ENCODE measurements around the gene EEA1.

The EEA1 gene

DNA sequence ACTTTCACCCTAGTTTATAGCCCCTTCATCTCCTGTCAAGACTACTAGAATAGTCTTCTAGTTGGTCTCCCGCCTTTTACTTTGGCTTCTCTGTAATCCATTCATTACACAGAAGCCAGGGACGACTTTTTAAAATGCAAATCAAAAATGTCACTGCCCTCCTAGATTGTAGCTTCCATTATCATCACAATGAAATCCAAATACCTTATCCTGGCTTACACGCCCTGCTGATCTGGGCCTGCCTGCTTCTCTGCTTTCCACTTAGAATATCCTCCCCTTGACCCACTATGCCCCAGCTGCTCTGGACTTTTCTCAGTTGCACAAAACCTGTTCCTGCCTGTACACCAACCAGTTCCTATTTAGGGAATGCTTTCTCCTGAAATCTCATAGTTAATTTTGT, 4.5 kb upstream of the EEA1 start:
- DNase-seq = no peak

DNA sequence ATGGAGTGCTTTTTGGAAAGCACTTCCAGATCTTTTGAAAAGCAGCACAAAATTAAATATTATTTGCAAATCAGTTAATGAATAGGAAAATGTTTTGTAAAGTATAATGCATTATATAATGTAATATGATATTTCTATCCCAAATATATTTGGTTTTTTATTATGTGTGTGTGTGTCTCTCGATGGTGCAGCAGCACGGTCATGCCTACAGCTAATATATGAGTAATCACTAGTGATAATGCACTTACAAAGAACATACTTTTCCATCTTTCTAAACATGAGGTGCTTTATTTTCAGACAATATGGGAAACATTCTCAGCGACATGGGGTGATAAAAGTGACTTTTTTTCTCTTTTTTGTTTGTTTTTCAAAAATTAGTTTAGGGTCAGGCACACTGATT, 1.3 kb upstream of the EEA1 start:
- no peak for DNase-seq

DNA sequence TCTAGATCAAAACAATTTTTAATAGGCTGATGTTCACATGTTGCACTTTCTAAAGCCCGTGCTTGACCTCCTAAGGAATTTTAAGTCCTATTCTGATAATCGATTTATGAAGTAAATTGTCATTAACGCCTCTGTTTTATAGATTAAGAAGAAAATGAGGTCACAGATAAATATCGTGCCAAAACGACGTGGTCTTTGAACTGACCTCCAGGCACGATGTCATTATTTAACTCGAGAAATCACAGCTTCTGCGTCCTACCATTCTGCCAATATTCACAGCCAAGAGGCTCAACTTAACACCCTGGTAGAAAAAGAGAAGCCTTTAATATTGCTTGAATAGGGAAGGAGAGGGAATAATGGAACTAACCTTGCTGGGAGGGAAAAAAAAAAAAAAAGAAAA, 888 bp upstream of the EEA1 start:
- no peak for DNase-seq

DNA sequence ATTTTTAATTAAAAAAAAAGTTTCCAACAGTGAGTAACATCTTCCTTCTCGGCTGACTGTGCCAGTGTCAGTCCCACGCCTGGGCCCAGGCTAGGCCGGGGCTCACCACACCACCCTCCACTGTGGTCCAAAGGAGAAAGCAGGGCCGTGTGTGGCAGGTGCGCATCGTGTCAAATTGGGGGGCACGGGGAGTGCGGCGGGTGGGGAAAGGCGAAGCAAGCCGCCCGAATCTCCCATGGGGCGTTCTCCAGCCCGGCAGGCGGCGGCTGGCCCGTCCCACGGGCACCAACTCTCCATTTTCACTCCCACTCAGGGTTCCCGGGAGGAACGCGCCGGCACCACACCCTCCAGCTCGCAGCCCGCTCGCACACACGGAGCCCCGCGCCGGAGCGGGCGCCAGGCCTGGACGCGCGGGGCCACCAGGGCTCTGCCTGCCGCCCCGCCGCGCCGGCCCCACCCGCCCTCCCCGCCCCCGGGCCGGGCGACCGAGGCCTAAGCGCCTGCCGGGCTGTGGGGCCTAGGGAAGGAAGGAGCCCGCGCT, 604 bp downstream of the EEA1 start:
- peak; percentile 45 for DNase-seq

DNA sequence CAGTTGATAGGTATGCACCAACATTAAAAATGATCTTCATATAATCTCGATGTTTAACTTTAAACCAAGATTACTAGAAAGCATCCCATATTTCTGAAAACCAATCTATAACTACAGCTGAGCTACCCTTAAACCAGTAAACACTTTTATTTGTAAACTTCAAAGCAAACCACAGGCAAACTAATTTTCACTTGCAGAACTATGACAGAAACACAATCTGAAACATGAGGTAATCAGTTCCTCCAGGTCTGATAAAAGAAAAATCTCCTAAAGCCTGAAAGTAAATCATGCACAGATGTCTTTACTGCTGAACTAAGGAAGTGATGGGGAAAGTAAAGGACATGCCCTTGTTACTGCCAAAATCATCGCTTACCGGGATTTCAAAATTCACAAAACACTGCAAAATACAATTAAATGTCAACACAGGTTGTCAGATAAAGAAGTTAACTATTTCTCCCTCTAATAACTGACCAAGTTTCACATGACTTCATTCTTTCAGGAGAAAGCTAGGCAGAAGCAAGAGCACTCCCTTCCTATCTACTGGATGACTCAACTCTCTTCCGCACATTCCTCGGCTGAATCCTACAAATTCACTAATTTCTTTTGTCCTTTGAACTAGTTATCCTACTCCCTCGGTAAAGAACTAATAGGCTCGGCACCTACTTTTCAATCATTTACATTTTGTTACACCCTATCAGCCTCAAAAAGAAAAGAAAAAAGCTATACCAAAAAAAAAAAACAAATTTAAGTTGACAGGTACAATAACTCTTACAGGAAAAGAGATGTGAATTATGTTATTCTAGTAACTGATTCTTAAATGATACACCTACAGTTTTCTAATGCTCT, 1.4 kb downstream of the EEA1 start:
- DNase-seq = peak; percentile 28

DNA sequence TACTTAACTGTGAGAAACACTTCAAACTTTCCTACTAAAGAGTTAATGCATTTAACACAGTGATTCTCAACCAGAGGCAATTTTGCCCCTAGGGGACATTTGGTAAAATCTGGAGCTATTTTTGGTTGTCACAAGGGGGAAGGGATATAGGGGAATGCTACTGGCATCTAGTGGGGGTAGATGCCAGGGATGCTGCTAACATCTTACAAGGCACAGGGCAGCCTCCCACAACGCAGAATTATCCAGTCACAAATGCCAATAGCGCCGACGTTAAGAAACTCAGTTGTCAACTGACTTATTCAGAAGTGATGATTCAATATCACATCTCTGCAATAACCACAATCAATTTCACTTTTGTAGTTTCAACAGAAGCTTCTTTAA, 2.0 kb downstream of the EEA1 start:
- peak; percentile 33 for DNase-seq

DNA sequence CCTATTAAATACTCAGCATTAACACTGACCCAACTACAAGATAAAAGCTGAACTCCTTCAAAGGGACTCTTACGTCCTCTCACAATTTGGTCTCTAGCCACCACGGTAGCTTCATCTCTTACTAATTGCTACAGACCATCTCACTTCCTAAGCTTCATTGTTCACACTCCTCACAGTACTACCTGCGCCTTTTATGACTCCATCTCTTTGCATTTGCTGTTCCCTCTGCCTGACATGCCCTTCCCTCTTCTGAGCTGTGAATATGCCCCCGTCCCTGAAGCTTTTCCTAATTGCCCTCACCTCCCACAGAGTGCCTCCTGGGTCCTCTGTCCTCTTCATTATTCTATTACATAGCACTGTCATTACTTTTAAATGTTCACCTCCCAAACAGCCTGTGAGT, 2.5 kb downstream of the EEA1 start:
- DNase-seq = no peak

DNA sequence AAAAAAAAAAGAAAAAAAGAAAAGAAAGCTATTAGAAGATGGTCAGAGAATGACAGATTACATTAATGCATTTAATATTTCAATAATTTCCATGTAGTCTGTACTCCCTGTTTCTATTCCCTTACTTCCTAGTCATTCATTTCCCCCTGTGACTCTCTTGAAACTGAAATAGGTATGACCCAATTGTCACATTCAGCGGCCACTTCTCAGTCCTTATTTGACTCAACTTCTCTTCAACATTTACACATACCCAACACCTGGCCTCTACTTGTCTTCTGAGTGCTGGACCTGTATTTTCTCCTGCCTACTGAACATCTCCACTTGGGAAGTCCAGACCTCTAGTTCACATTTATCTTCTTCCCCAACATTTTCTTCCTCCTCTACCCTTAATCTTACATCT, 7.2 kb downstream of the EEA1 start:
- no peak for DNase-seq

DNA sequence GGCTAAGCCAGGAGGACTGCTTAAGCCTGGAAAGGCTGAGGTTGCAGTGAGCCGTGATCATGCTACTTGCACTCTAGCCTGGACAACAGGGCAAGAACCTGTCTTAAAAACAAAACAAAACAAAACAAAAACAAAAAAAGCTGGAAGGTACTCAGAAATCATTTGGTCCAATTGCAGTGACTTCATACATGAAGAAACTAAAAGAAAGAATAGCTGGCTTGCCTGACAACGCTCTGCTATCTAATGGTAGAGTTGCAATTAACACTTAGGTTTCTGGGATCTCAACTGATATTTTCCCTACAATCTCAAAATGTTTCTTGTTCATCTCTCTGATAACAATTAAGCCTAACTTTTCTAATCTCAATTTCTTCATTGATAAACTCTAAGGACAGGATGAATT, 13.7 kb downstream of the EEA1 start:
- no peak for DNase-seq

DNA sequence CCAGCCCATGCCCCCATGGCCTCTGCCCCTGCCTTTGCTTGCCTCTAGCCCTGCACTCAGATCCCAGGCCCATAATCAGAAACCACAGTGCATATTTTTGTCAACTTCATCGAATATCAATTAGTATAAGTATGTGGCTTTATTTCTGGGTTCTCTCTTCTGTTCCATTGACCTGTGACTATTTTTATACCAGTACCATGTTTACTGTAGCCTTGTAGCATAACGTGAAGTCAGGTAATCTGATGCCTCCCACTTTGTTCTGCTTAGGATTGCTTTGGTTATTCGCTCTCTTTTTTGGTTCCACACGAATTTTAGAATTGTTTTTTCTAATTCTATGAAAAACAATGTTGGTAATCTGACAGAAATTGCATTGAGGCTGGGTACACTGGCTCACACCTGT, 14.9 kb downstream of the EEA1 start:
- no peak for DNase-seq

DNA sequence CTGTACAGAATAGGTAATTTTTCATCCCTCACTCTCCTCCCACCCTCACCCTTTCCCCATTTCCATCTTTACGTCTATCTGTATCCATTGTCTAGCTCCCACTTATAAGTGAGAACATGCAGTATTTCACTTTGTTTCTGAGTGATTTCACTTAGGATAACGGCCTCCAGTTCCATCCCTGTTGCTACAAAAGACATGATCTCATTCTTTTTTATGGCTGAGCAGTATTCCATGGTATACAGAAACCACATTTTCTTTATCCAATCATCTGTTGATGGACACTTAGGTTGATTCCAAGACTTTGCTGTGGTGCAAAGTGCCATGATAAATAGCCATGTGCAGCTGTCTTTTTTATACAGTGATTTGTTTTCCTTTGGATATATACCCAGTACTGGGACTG, 16.4 kb downstream of the EEA1 start:
- no peak for DNase-seq

DNA sequence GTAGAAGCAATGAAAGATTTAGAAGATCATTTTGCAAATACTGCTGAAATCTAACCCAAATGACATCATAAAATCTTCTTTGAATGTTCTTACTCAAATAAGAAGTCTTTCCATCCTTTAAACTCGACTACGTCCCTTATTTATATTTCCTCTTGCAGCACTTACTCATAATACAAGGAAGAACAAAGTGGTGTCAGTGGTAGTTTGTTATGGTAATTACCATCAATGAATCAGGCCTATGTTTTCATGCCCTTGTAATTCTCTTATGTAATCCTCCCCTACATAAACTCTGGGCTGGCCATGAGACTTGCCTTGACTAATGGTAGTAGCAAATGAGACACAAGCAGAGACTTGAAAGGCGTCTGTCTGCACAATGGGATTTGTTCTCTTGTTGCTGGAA, 17.0 kb downstream of the EEA1 start:
- DNase-seq = no peak

DNA sequence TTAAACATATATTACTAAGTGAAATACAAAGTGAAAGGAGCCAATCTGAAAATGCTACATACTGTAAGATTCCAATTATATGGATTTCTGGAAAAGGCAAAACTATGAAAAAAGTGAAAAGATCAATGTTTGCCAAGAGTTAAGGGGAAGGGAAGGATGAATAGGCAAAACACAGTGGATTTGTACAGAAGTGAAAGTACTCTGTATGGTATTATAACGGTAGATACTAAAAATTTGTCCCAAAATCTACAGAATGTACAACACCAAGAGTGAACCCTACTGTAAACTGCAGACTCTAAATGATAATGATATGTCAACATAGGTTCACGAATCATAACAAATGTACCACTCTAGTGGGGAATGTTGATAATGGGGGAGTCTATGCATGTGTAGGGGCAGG, 17.8 kb downstream of the EEA1 start:
- DNase-seq = no peak

DNA sequence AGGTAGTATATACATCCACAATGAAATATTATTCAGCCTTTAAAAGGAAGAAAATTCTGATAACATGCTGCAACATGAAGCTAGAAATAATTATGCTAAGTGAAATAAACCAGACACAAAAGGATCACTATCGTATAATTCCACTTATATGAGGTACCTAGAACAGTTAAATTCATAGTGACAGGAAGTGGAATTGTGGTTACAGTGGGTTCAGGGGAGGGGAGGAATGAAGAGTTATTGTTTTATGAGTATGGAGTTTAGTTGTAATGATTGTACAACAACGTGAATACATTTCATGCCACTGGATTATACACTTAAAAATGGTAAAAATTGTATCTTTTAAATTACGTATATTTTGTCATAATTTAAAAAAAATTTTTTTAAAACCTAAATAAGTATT, 21.0 kb downstream of the EEA1 start:
- DNase-seq = peak; percentile 27

DNA sequence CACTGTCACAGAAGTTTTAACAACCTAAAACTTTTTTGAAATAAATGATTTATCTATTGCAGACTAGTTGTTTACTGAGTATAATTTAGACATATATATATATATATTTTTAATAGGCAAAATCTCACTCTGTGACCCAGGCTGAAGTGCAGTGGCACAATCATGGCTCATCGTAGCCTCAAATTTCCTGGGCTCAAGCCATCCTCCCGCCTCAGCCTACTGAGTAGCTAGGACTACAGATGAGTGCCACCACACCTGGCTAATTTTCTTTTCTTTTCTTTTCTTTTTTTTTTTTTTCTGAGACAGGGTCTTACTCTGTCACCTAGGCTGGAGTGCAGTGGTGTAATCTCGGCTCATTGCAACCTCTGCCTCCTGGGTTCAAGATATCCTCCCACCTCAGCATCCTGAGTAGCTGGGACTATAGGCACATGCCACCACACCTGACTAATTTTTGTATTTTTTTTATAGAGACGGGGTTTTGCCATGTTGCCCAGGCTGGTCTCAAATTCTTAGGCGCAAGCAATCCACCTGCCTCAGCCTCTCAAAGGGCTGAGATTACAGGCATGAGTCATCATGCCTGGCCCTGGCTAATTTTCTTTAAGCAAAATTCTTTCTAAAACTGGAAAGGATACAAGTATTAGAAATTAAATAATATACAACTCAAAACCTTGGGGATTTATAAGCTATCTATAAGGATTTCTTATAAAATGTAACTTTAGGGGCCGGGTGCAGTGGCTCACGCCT, 23.1 kb downstream of the EEA1 start:
- DNase-seq = no peak

DNA sequence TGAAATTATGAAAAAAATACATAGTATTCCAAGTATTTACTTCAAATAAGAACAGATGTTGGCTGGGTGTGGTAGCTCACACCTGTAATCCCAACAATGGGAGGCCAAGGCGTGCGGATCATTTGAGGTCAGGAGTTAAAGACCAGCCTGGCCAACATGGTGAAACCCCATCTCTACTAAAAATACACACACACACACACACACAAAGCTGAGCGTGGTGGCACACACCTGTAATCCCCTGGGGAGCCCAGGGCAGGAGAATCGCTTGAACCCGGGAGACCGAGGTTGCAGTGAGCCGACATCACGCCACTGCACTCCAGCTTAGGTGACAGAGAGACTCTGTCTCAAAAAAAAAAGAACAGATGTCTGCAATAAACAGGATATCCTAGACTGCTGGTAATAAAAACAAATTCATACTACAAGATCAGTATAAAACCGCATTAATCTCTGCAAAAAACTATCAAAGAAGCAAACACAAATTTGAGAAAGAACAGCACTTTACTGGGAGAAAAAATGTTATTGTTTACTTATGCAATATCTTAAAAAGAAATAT, 23.8 kb downstream of the EEA1 start:
- DNase-seq = no peak

DNA sequence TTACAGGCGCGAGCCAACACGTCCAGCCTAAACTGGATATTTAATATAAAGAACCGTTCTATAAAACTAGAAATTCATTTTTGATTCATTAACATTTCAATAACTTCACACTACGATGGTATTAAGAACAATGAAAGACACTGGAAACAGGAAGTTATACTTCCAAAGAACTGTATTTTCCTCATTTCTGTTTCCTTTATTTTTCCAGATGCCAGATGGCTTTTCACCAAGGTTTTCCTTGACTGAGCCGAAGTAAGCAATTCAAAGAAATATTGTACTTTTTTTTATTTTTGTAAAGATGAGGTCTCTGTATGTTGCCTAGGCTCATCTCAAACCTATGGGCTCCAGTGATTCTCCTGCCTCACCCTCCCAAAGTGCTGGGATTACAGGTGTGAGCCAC, 28.2 kb downstream of the EEA1 start:
- no peak for DNase-seq

DNA sequence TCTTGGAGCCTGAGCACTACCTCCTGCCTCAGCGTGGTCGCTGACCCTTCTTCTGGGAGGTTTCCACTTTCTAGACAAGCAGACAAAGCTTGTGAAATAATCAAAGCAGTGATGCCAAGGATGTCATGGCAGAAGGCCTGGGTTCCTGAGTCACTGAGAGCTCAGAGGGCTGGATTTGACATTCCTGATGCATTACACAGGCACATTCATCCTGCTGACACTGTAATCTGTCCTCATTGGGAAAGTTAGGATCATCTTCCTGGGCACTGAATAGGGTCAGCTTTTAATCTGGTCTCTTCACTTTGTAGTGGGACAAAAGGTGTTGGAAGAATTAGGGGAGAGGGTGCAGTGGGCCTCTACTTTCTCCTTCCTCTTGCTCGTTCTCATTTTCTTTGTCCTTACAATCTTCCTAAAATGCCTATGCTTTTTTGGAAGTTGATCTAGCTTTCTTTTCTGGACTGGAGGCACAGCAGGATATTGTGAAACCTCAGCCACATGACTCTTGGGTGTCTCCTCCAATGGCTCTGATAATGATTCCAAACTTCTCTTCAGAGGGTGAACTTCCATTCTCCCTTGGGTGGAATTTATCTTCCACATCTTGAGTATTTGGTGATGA, 29.6 kb downstream of the EEA1 start:
- no peak for DNase-seq

DNA sequence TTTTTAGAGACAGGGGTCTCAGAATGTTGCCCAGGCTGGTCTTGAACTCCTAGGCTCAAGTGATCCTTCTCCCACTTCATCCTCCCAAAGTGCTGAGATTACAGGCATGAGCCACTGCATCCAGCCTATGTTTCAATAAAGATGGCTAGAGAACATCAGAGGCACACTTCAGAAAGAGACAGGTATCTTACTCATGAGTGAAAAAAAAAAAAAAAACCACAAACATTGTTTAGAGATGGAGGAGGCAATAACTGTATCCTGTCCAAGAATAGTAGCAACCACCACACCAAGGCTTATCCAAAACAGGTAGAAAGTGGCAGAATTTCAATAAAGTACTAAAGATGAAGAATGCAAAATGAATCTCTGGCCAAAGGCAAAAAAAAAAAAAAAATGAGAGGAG, 30.3 kb downstream of the EEA1 start:
- no peak for DNase-seq

DNA sequence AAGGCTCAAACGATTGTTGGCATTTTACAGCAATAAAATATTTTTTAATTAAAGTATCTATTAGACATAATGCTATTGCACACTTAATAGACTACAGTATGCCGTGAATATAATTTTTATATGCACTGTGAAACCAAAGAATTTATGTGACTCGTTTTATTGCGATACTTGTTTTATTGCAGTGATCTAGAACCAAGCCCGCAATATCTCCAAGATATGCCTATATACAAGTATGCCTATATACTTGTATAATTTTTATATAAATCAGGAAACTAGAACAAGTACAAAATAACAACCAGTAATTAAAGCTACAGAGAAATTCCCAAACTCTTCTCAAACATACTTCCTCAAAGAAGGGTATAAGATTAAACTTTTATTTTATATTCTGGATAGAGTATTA, 31.3 kb downstream of the EEA1 start:
- no peak for DNase-seq

DNA sequence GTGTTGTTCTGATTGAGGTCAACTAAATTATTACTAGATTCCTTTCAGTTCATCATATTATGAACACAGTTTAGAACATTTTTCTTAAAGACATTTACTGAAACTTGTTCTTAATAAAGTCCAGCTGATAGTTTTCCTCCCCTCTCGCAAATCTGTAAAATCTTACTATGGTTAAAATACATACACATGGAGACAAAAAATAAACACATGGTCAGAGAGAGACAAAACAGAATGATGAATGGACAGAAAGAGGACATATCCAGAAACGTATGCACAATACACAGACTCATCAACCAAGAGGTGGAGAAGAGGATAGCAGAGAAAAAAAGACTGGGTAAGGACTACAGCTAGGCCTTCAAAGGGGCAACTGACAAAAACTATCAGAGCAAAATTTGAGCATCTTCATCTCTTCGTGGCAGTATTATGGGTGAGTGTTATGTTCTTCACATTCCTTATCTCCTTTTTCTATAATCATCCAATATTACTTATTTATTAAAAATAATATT, 38.4 kb downstream of the EEA1 start:
- no peak for DNase-seq

DNA sequence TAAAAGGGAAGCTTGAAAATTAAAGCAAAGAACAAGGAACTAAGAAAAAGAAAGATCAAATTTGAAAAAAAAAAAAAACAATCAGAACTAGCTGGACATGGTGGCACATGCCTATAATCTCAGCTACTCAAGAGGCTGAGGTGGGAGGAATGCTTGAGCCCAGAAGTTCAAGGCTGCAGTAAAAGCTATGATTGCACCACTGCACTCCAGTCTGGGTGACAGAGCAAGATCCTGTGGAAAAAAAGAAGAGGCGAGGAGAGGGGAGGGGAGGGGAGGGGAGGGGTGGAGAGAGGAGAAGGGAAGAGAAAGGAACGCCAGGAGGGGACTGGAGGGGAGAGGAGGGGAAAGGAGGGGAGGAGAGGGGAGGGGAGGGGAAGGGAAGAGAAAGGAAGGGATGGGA, 43.0 kb downstream of the EEA1 start:
- DNase-seq = no peak

DNA sequence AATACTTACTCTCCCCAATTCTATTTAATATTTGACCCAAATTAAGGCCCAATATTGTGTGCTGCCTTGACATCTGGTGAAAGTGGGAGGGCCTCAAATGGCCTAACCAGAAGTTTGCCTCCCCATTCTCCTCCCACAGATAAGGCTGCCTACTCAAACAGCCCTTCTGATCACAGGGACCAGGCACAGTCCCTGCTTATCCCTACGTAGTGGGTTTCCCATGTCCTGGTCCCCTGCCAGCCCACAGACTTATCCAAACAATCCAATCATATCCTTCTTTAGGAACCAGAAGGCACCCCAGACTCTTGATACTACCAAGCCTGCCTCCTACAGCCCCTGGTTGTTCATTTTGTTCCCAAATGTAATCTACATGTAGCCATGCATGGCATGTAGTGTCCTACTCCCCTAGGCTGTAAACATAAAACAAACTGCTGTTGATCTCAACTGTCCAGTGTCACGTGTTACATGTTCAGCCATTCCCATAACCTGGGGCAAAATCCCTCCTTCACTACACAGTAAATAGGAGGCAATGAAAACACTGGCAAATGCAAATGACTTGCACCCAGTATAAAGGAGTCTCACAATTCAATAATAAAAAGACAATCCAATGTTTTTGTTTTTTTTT, 49.3 kb downstream of the EEA1 start:
- DNase-seq = no peak
